PC-9 (cell line): Measurements from ENCODE around the gene DBN1.
"Not testable (repeated sequence)": the region's sequence is repeated elsewhere in the genome, so short reads cannot be mapped to it uniquely, and the experiment has no call there.

Experiments used
- CTCF ChIP-seq: fragments of 200-600 bp; sonication (generic); conservative IDR thresholded peaks from 2 replicates; pipeline ENCODE4 v1.6.1; 2017; ENCODE audit warnings: mixed run types, antibody characterized with exemption, mild to moderate bottlenecking, moderate library complexity
- EZH2 ChIP-seq: fragments of 200-600 bp; sonication (generic); IDR thresholded peaks from 2 replicates; pipeline ENCODE4 v1.8.0; 2017; ENCODE audit warnings: antibody characterized with exemption, low read depth

- TF ChIP-seq CTCF, EZH2: not testable (repeated sequence)
Observed at GRCh38 chr5:177417081-177417480, 56.4 kb downstream of the DBN1 start.
